Upper lobe of right lung (tissue), 1 donor: ENCODE data around the gene TMEM247. TPM values are rescaled to one million over a fixed set of nuclear protein-coding genes. Genes with fewer than 3 reads are reported as not detected.

ENCODE experiments used
- ATAC-seq: fragments of 200-7000 bp; cut with Tn5 transposase; one replicate; pipeline ENCODE4 v1.9.1; 2020; ENCODE audit warnings: mild to moderate bottlenecking, moderate library complexity
- DNase-seq: peaks from one replicate; pipeline ENCODE4 v3.0.0-alpha.2; 2020
- H3K27ac ChIP-seq: fragments of 200-600 bp; one replicate; pipeline ENCODE4 v1.8.0; 2022
- H3K27me3 ChIP-seq: fragments of 200-600 bp; one replicate; pipeline ENCODE4 v1.8.0; 2022; ENCODE audit warnings: mild to moderate bottlenecking
- H3K36me3 ChIP-seq: fragments of 200-600 bp; one replicate; pipeline ENCODE4 v1.8.0; 2022
- H3K4me1 ChIP-seq: fragments of 200-600 bp; one replicate; pipeline ENCODE4 v1.8.0; 2022
- H3K4me3 ChIP-seq: fragments of 200-600 bp; one replicate; pipeline ENCODE4 v1.8.0; 2022; ENCODE audit warnings: mild to moderate bottlenecking
- H3K9me3 ChIP-seq: fragments of 200-600 bp; one replicate; pipeline ENCODE4 v1.8.0; 2022
- CTCF ChIP-seq: fragments of 200-600 bp; IDR thresholded peaks from one replicate; pipeline ENCODE4 v1.8.0; 2022; ENCODE audit warnings: antibody characterized with exemption
- intact Hi-C: fragments of 100-400 bp; cut with DNase I; formaldehyde crosslinking; loops from one replicate; pipeline ENCODE4 v1.11.0; 2022
- total RNA-seq: library from RNA; stranded (reverse); fragmentation: NEBNext Ultra II Directional; extraction: Animal tissue kit (Norgen Biotek cat#: 25700); gene quantifications from one replicate; pipeline ENCODE4 v1.2.1, GENCODE V29; 2021
- donor health status: DM: no; HTN: yes; CAD: no; lungs with severe emphysema.

TMEM247 gene
- total RNA-seq, 1 donor from 2014 or later = not detected

DNA sequence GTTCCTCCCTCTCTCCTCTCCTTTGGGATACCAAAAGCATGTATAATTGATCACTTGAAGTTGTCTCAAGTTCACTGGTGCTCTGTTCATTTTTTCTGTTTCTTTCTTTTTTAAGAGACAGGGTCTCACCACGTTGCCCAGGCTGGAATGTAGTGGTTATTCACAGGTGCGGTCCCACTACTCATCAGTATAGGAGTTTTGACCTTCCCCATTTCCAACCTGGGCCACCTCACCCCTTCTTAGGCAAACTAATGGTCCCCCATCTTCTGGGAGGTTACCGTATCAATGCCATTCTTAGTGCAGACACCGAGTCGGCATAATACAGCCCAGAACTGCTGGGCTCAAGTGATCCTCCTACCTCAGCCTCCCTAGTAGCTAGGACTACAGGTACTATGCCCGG is 31.3 kb upstream of the TMEM247 start:
- Histone ChIP-seq H3K27me3 (no peaks in the 10 kb centered on the region), H3K27ac (no peak overlapping the region), H3K36me3 (no peaks in the 10 kb centered on the region), H3K9me3 (no peaks in the 10 kb centered on the region), H3K4me1 (no peaks in the 10 kb centered on the region), H3K4me3 (no peak overlapping the region)
- no peak for TF ChIP-seq CTCF
- ATAC-seq = no peak
- no peak for DNase-seq
- intact Hi-C loops = no loop called here

GRCh38 chr2:46448641-46449040 is 30.7 kb upstream of the TMEM247 start:
- Histone ChIP-seq H3K9me3 (no peaks in the 10 kb centered on the region), H3K4me1 (no peaks in the 10 kb centered on the region), H3K4me3 (no peak overlapping the region), H3K27ac (no peak overlapping the region), H3K27me3 (no peaks in the 10 kb centered on the region), H3K36me3 (no peaks in the 10 kb centered on the region)
- ATAC-seq = no peak
- no peak for DNase-seq
- no peak for TF ChIP-seq CTCF
- intact Hi-C loops = no loop called here

- H3K4me1 ChIP-seq = no peaks in the 10 kb centered on the region
- intact Hi-C loops = loop anchor here (10.0 kb wide), 1 partner anchor 65 kb away; no protein-coding TSS in a partner anchor
- no peak overlapping the region for H3K27ac ChIP-seq
- H3K4me3 ChIP-seq = no peak overlapping the region
- no peaks in the 10 kb centered on the region for H3K27me3 ChIP-seq
- no peaks in the 10 kb centered on the region for H3K36me3 ChIP-seq
- no peaks in the 10 kb centered on the region for H3K9me3 ChIP-seq
- no peak for DNase-seq
- ATAC-seq = no peak
- no peak for TF ChIP-seq CTCF
Observed at GRCh38 chr2:46449700-46450099, 29.7 kb upstream of the TMEM247 start.

DNA sequence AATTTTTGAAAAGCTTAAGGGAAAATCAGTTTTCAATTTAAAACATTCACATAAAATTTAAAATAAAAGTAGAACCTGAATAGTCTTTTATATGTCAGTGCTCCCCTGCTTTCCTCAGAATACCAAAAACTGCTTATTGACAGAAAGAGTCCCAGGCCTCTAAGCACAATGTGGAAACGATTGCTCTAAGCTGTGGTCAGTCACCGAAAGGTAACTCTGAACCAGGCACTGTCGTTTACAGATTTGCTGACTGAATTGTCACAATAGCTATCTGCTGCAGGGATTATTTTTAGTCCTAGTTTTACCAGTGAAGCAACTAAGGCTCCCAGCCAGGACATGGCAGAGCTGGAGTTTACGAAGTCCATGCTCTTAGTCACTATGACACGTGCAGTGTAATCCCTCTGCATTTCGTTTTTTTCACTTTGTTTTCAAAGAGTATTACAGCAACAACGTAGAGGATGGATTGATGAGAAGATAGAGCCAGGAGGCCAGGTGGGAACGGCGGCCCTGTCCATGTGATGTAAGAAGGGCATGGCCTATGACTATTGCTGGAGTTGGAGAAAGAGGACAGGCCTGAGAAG is 28.1 kb upstream of the TMEM247 start:
- ATAC-seq (no peak), DNase-seq (no peak)
- Histone ChIP-seq H3K27ac (no peak overlapping the region), H3K4me1 (no peaks in the 10 kb centered on the region), H3K36me3 (no peaks in the 10 kb centered on the region), H3K9me3 (no peaks in the 10 kb centered on the region), H3K27me3 (no peaks in the 10 kb centered on the region), H3K4me3 (no peak overlapping the region)
- no peak for TF ChIP-seq CTCF
- intact Hi-C loops = loop anchor here (10.0 kb wide), 1 partner anchor 66 kb away; no protein-coding TSS in a partner anchor

DNA sequence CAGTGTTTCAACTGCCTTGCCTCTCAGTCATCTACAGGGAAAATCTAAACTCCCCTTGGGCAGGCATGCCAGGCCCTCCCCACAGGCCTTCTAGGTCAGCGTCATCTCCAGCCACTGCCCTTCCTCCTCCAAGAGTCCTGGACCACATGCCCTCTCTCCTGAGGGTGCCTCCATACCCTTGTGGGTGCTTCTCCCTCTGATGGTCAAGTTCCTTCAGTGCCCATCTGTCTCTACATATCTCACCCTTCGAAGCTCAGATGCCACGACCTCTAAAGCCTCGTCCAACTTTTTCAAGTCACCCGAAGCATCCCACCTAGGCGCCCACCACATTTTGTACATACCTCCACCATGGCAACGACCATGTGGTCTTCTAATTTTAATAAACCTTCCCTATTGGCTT is 22.6 kb upstream of the TMEM247 start:
- no peaks in the 10 kb centered on the region for H3K36me3 ChIP-seq
- TF ChIP-seq CTCF = no peak
- no peak overlapping the region for H3K4me3 ChIP-seq
- DNase-seq = no peak
- H3K27ac ChIP-seq = no peak overlapping the region
- no peaks in the 10 kb centered on the region for H3K9me3 ChIP-seq
- intact Hi-C loops = loop anchor here (10.0 kb wide), 1 partner anchor 72 kb away; no protein-coding TSS in a partner anchor
- peaks cover 33% of the 10 kb centered on the region for H3K4me1 ChIP-seq
- no peaks in the 10 kb centered on the region for H3K27me3 ChIP-seq
- no peak for ATAC-seq
